Measurements from ENCODE around the gene NDFIP2.

- TF ChIP-seq CTCF (conservative IDR thresholded peaks at IDR 0.05; ENCODE audit: low read length), result no peak
- no peak for TF ChIP-seq EZH2phosphoT487 (IDR thresholded peaks at IDR 0.05; ENCODE audit: borderline replicate concordance, low read depth, low read length)
Observed at GRCh38 chr13:79447741-79448140, 33.2 kb upstream of the NDFIP2 start.

Data from OCI-LY7 (cell line).